Endodermal cell (in vitro differentiated cells): Measurements from ENCODE around the gene ST3GAL4. TPM values are rescaled to one million over a fixed set of nuclear protein-coding genes. Genes with fewer than 3 reads are reported as not detected.
A peak's percentile ranks its signal among the peaks of the same experiment; 100 is the strongest.
"Not testable (repeated sequence)": the region's sequence is repeated elsewhere in the genome, so short reads cannot be mapped to it uniquely, and the experiment has no call there.

Experiments
- DNase-seq: peaks from one replicate; pipeline ENCODE4 v3.0.0-alpha.2; 2017
- H3K27ac ChIP-seq: 2 replicates; pipeline ENCODE4 v1.5.1; 2013; ENCODE audit warnings: mild to moderate bottlenecking, low read depth, low read length, moderate library complexity
- H3K27me3 ChIP-seq: 2 replicates; pipeline ENCODE4 v1.6.1; 2013; ENCODE audit warnings: mild to moderate bottlenecking, low read length, moderate library complexity; ENCODE audit not compliant: insufficient read depth, control insufficient read depth, poor library complexity, severe bottlenecking
- H3K36me3 ChIP-seq: 2 replicates; pipeline ENCODE4 v1.7.0; 2013; ENCODE audit warnings: mild to moderate bottlenecking, low read length, moderate library complexity; ENCODE audit not compliant: control insufficient read depth, insufficient read depth
- H3K4me1 ChIP-seq: one replicate; pipeline ENCODE4 v1.7.0; 2013; ENCODE audit warnings: low read length; ENCODE audit not compliant: control insufficient read depth, insufficient read depth
- H3K4me3 ChIP-seq: 2 replicates; pipeline ENCODE4 v1.5.1; 2013; ENCODE audit warnings: mild to moderate bottlenecking, low read length, moderate library complexity
- H3K9ac ChIP-seq: 2 replicates; pipeline ENCODE4 v1.6.1; 2013; ENCODE audit warnings: mild to moderate bottlenecking, low read length, moderate library complexity; ENCODE audit not compliant: poor library complexity, severe bottlenecking; ENCODE audit errors: extremely low read depth
- H3K9me3 ChIP-seq: 2 replicates; pipeline ENCODE4 v1.6.1; 2013; ENCODE audit warnings: mild to moderate bottlenecking, low read length, moderate library complexity; ENCODE audit not compliant: control insufficient read depth
- H3K27ac Mint-ChIP-seq: 2 replicates; pipeline ENCODE4 v1.8.0; 2020; ENCODE audit warnings: mixed read lengths
- H3K27me3 Mint-ChIP-seq: 2 replicates; pipeline ENCODE4 v1.8.0; 2021; ENCODE audit warnings: mild to moderate bottlenecking, mixed read lengths; ENCODE audit not compliant: insufficient read depth
- H3K36me3 Mint-ChIP-seq: 2 replicates; pipeline ENCODE4 v1.8.0; 2020; ENCODE audit warnings: low read depth, mixed read lengths
- H3K4me1 Mint-ChIP-seq: 2 replicates; pipeline ENCODE4 v1.8.0; 2020; ENCODE audit warnings: mixed read lengths
- H3K4me3 Mint-ChIP-seq: 2 replicates; pipeline ENCODE4 v1.8.0; 2020; ENCODE audit warnings: mild to moderate bottlenecking, moderate library complexity, mixed read lengths
- H3K9me3 Mint-ChIP-seq: 2 replicates; pipeline ENCODE4 v1.8.0; 2020; ENCODE audit warnings: mild to moderate bottlenecking, mixed read lengths
- WGBS, 2 experiments: methylation state at CpG; one replicate each; pipeline versions ENCODE4 v1.1.5 to v1.1.7; 2013; ENCODE audit warnings: missing lambda C conversion rate in 2 of 2, mixed read lengths in 1 of 2; ENCODE audit not compliant: insufficient coverage in 1 of 2, insufficient read length in 1 of 2; 5-methylcytosine and 5-hydroxymethylcytosine counted together
- total RNA-seq, 2 donors: library from RNA; stranded (reverse); fragmentation: NEBNext Ultra II Directional in 1 of 2; extraction: Animal tissue kit (Norgen Biotek cat#: 25700) in 1 of 2; gene quantifications; 2 replicates in 1 of 2; 3 replicates in 1 of 2; pipeline ENCODE4 v1.2.1, GENCODE V29; 2021
- TF ChIP-seq, protein P1 (sequence below): fragments of 200-600 bp; sonication (generic); conservative IDR thresholded peaks from 2 replicates; pipeline ENCODE4 v1.5.0; 2021; ENCODE audit warnings: antibody characterized with exemption, mild to moderate bottlenecking

ST3GAL4 gene
- total RNA-seq, 2 donors from 2014 or later: 16.5 to 21.5 TPM

DNA sequence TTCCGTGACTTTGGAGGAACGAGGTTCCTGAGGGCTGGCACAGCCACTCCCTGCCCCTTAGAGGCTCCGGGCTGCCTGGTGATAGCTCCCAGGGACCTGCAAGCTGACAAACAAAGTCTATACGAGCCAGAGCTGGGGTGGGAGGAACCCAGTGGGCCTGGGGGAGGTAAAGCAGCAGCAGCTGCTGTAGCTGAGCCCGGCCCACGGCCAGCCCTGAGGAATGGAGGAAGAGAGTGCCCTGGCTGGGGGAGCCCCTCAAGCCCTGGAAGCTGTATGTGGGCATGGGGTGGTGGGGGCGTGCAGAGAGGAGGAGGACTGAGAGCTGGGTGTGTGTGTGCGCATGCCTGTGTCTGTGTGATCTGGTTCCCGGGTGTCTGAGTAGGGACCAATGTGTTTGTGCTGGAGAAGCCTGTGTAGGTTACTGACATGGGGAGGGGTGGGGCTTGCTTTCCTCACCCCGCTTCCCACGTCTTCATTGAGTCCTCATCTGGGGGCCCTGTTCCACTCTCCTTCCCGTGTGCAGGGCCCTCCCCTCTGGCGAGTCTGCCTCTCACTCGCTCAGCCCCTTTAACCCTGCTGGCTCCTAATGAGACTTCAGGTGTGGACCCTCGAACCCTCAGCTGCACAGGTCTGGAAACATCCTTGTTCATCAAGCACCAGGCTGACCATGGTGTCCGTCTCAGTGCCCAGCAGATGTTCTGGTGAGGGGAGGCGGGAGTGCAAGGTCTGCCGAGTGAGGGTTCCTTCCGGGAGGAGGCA, 10.8 kb downstream of the ST3GAL4 start:
- Mint-ChIP-seq H3K27me3 (no peaks in the 10 kb centered on the region), H3K4me3 (no peak overlapping the region), H3K36me3 (no peaks in the 10 kb centered on the region), H3K9me3 (no peaks in the 10 kb centered on the region), H3K4me1 (peaks cover 32% of the 10 kb centered on the region), H3K27ac (peak overlapping the region; percentile 61)
- H3K27ac ChIP-seq: no peak overlapping the region
- TF ChIP-seq, protein P1, sequence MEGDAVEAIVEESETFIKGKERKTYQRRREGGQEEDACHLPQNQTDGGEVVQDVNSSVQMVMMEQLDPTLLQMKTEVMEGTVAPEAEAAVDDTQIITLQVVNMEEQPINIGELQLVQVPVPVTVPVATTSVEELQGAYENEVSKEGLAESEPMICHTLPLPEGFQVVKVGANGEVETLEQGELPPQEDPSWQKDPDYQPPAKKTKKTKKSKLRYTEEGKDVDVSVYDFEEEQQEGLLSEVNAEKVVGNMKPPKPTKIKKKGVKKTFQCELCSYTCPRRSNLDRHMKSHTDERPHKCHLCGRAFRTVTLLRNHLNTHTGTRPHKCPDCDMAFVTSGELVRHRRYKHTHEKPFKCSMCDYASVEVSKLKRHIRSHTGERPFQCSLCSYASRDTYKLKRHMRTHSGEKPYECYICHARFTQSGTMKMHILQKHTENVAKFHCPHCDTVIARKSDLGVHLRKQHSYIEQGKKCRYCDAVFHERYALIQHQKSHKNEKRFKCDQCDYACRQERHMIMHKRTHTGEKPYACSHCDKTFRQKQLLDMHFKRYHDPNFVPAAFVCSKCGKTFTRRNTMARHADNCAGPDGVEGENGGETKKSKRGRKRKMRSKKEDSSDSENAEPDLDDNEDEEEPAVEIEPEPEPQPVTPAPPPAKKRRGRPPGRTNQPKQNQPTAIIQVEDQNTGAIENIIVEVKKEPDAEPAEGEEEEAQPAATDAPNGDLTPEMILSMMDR: no peak
- no peaks in the 10 kb centered on the region for H3K9me3 ChIP-seq
- no peaks in the 10 kb centered on the region for H3K27me3 ChIP-seq
- H3K4me1 ChIP-seq: peaks cover 12% of the 10 kb centered on the region
- WGBS, 2 experiments: 77 to 80% methylated on average over 13 to 19 of the region's 19 CpGs
- DNase-seq: peak; percentile 48
- no peaks in the 10 kb centered on the region for H3K36me3 ChIP-seq
- H3K4me3 ChIP-seq: no peak overlapping the region
- no peak overlapping the region for H3K9ac ChIP-seq

- TF ChIP-seq, protein P1: peak; percentile 44
- H3K9me3 ChIP-seq, H3K27me3 ChIP-seq, H3K4me3 ChIP-seq, H3K36me3 ChIP-seq, H3K27ac ChIP-seq, H3K27ac Mint-ChIP-seq, H3K4me3 Mint-ChIP-seq, H3K9me3 Mint-ChIP-seq, H3K9ac ChIP-seq, H3K36me3 Mint-ChIP-seq, H3K27me3 Mint-ChIP-seq: not testable (repeated sequence)
- peaks cover 12% of the 10 kb centered on the region for H3K4me1 ChIP-seq
- H3K4me1 Mint-ChIP-seq: peaks cover 32% of the 10 kb centered on the region
- DNase-seq: peak; percentile 63
- 84 to 100% methylated on average over 2 to 14 of the region's 14 CpGs for WGBS, 2 experiments
These were observed 11.6 kb downstream of the ST3GAL4 start for GRCh38 chr11:126366823-126367654.

DNA sequence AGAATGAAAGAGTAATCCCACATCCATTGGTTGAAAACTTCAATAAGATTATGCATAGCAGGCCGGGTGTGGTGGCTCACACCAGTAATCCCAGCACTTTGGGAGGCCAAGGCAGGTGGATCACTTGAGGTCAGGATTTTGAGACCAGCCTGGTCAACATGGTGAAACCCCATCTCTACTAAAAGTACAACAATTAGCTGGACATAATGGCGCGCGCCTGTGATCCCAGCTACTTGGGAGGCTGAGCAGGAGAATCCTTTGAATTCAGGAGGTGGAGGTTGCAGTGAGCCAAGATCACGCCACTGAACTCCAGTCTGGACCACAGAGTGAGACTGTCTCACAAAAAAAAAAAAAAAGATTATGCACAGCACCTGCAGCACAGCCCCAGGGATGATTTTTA, 12.3 kb downstream of the ST3GAL4 start:
- not testable (repeated sequence) for H3K27ac Mint-ChIP-seq, H3K27me3 Mint-ChIP-seq, H3K36me3 ChIP-seq, H3K36me3 Mint-ChIP-seq, H3K27ac ChIP-seq, H3K4me3 ChIP-seq, H3K4me3 Mint-ChIP-seq, H3K9ac ChIP-seq, H3K9me3 Mint-ChIP-seq, DNase-seq, H3K9me3 ChIP-seq, H3K27me3 ChIP-seq
- H3K4me1 ChIP-seq: peaks cover 12% of the 10 kb centered on the region
- 92 to 95% methylated on average over 2 to 5 of the region's 5 CpGs for WGBS, 2 experiments
- peaks cover 29% of the 10 kb centered on the region for H3K4me1 Mint-ChIP-seq

GRCh38 chr11:126368336-126369119, 13.0 kb downstream of the ST3GAL4 start:
- H3K4me3 Mint-ChIP-seq: peak overlapping the region; percentile 5
- not testable (repeated sequence) for H3K9me3 ChIP-seq, H3K36me3 Mint-ChIP-seq, H3K27ac ChIP-seq, H3K9ac ChIP-seq, H3K27me3 ChIP-seq, H3K36me3 ChIP-seq, H3K27me3 Mint-ChIP-seq, H3K9me3 Mint-ChIP-seq, H3K4me3 ChIP-seq, H3K27ac Mint-ChIP-seq
- DNase-seq: peak; percentile 67
- H3K4me1 Mint-ChIP-seq: peaks cover 30% of the 10 kb centered on the region
- 60 to 74% methylated on average over 5 to 11 of the region's 11 CpGs for WGBS, 2 experiments
- peaks cover 12% of the 10 kb centered on the region for H3K4me1 ChIP-seq
